GM19043 (cell line): Measurements from ENCODE around the gene EED.
"Not testable (repeated sequence)": the region's sequence is repeated elsewhere in the genome, so short reads cannot be mapped to it uniquely, and the experiment has no call there.

ENCODE experiments used
- ATAC-seq: cut with Tn5 transposase; IDR thresholded peaks from one replicate; pipeline ENCODE4 v1.9.1; 2021; ENCODE audit warnings: low read depth; ENCODE audit not compliant: unreplicated experiment

EED gene

DNA sequence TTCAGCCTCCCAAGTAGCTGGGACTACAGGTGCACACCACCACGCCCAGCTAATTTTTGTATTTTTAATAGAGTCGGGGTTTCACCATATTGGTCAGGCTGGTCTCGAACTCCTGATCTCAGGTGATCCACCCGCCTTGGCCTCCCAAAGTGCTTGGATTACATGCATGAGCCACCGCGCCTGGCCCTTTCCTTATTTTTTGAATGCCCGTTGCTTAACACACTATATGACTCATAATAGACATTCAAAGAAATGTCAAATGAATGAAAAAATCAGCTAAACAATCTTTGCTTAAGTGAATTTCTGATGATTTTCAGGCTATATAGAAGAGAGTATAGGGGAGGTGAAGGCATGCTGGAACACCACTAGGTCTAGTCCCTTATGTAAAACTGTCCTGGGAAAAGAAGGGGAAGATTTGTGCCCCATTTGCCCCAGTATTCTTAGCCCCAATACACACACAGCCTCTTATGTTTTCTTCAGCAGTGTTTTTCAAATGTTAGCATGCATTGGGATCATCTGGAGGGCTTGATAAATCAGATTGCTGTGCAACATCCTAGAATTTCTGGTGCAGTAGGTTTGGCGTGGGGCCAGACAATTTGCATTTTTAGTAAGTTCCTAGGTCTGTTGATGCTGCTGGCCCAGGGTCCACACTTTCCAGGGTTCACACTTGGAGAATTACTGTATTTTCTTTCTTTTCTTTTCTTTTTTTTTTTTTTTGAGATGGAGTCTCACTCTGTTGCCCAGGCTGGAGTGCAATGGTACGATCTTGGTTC is 45.1 kb downstream of the EED start:
- not testable (repeated sequence) for ATAC-seq

DNA sequence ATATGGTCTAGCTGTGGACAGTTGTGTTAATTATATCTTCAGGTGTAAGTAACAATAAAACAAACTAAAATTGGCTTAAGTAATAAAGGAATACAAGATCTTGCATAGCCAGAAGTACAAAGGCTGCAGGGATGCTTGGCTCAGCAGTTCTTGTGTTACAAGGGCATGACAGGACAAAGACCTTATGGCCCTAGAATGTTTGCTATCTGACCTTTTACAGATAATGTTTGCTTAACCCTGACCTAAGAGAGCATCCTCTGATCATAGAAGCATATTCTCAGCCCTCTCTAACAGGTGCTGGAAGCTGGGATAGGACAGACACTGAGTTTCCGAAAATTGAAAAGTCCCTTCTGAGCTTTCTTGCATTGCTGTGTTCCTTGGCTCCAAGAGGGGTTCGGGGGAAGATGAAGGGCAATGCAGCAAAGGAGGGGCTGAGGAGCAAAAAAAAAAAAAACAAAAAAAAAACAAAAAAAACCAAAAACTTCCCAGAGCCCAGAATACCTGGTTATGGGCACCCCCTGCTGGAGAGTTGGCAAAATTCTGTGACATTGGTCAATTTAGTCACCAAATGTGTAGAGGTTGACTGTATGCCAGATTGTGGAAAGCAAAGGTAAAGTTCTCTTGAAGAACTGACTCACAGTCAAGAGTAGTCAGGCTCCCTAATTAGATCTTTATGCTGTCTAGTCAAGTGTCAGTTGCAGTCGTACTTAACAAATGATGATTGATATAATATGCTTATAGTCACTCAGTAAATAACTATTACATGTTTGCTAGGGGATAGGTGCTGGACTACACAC is 47.1 kb downstream of the EED start:
- no peak for ATAC-seq

DNA sequence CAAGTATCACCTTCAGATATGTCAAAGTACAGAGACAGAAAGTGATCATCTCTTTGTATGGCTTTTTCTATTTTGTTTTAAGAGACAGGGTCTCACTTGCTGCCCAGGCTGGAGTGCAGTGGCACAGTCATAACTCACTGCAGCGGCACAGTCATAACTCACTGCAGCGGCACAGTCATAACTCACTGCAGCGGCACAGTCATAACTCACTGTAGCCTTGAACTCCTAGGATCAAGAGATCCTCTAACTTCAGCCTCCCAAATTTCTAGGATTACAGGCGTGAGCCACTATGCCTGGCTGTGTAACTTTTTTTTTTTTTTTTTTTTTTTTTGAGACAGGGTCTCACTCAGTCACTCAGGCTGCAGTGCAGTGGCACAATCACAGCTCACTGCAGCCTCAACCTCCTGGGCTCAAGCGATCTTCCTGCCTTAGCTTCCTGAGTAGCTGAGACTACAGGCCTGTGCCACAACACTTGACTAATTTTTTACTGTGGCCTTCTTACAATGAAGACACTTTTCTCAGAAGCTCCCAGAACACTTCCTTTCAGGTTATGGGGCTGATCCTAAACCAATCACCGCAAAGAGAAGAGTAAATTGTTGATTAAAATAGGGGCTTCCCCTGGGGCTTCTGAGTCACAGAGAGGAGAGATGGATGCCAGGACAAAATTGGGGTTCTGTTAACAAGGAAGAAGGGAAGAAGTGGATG is 48.5 kb downstream of the EED start:
- peak; percentile 68 for ATAC-seq

DNA sequence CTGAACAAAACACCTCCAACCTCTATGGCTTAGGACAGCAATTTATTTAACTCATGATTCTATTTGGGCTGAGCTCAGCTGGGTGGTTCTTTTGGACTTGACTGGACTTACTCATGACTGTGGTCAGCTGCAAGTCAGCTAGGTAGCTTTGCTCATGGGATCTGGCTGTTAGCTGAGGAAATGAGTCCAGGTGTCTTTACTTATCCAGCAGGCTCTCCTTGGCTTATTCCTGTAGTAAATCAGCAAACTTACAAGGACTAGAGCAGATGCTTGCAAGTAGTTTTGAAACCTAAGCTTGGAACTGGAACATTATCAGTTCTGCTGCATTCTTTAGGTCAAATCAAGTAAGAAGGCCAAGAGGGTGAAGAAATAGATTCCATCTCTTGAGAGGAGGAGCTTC is 49.5 kb downstream of the EED start:
- no peak for ATAC-seq

DNA sequence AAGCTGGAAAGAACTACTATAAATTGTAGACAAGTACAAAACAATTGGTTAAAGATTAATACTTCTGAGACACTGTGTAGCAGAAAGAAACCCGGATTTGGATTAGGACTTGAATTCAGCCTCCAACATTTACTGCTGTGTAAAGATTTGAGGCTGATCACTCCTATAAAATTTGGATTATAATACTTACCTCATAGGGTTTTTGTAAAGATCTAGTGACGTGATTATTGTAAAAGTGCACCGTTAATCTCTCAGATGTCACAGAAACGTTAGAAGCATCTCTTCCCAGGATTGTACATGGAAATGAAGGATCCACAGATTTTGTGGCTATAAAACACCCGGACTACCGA is 57.2 kb downstream of the EED start:
- ATAC-seq: peak; percentile 16

DNA sequence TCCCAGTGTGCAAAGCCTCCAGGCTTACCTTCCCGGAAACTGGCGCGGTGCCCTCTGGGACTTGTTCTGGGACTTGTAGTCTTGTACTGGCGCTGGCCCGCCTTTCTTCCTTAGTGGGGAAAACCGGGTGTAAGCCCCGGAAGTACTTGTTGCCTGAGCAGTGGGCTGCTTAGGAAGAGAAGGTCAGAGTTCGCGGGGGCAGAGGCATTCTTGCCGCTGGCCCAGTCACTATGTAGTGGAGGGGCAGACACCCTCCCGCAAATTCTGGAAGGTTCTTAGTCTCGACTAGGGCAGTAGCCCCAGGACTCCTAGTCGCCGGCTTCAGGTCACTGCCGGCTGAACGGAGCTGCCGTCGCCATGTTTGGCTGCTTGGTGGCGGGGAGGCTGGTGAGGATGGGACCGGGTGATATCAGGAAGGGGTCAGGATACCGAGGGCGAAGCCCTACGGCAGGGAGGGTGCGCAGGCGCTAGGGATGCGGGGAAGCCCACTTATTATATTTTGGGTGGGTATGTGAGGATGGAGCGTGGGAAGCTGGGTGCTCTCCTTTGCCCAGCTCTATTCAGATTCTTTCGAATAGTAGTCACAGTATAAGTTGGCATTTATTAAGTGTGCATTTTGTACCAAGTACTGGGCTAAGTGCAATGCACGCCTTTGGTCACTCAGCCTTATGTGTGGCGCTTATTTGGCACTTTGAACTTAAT is 57.7 kb downstream of the EED start, which contains the start of gene HIKESHI:
HIKESHI (plus strand) TSS at position 149 of the 702 bp plus-strand sequence; CDS start at position 358, 209 bp downstream.
- ATAC-seq: peak; percentile 99

DNA sequence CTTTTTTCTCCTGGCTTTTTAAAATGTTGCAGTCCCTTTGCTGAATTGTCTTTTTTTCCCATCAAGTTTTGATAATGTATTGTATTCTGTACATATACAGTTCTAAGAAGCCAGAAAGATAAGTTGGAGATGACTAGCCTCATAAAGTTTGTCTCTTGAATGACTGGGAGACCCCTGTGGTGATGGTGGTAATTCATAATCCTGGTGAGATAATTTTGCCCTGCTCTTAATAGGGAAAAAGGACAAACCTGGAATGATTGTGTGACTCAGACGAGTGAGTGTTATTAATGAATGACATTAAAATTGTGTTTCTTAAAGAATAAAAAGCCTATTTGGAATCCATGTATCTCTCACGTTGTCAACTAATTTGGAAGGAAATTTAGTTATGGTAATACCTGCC is 58.7 kb downstream of the EED start:
- no peak for ATAC-seq

DNA sequence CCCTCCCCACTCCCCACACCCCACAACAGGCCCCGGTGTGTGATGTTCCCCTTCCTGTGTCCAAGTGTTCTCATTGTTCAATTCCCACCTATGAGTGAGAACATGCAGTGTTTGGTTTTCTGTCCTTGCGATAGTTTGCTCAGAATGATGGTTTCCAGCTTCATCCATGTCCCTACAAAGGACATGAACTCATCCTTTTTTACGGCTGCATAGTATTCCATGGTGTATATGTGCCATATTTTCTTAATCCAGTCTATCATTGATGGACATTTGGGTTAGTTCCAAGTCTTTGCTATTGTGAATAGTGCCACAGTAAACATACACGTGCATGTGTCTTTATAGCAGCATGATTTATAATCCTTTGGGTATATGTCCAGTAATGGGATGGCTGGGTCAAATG is 64.2 kb downstream of the EED start:
- ATAC-seq: not testable (repeated sequence)

DNA sequence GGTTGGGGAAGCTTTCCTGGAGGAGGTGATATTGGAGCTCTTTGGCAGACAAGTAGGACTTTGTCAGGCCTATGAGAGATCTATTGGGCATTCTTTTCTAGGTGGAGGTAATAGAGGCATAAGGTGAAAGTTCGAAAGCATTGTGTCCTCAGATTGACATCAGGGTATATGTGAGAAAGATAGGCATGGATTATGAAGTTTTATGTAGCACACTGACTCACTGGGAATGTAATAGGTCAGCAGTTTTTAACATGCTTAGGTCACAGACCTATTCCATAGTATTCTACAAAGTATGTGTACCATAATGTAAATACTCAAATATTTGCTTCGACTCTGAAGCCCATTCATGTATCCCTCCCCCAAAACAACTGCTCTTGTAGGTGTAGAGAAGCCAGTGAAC is 69.2 kb downstream of the EED start:
- ATAC-seq: no peak

DNA sequence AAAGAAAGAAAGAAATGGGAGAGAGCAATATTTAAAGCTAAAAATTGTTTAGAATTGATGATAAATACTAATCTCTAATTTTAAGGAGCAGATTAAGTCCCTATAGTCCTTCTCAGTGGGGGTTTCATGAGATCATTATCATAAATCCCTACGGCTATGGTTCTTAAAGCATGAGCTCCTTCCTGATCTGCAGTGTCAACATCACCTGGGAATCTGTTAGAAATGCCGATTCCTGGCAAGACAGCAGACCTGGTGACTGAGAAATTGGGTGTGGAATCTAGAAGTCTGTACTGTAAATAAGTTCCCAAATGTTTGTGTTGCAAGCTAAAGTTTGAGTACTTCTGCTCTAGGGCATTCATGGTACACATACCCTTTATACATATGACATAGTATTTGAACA is 70.1 kb downstream of the EED start:
- no peak for ATAC-seq
